Measurements from ENCODE around the gene DNAJB7. TPM values are rescaled to one million over a fixed set of nuclear protein-coding genes. Genes with fewer than 3 reads are reported as not detected.
"Not testable (repeated sequence)": the region's sequence is repeated elsewhere in the genome, so short reads cannot be mapped to it uniquely, and the experiment has no call there.

The DNAJB7 gene
- total RNA-seq, 1 donor: not detected

GRCh38 chr22:40826984-40827741, 34.8 kb downstream of the DNAJB7 start:
- Histone ChIP-seq H3K36me3 (ENCODE audit: insufficient read depth, low read length) (peaks cover 60% of the 10 kb centered on the region), H3K9me3 (ENCODE audit: low read depth, low read length) (no peaks in the 10 kb centered on the region)

GRCh38 chr22:40826292-40826691, 35.6 kb downstream of the DNAJB7 start:
- peaks cover 53% of the 10 kb centered on the region for H3K36me3 ChIP-seq (ENCODE audit: insufficient read depth, low read length)
- not testable (repeated sequence) for H4K20me1 ChIP-seq (ENCODE audit: insufficient read depth, low read length); H3K27me3 ChIP-seq (ENCODE audit: insufficient read depth, low read length); H3K9me3 ChIP-seq (ENCODE audit: low read depth, low read length); H3K4me3 ChIP-seq (ENCODE audit: insufficient read depth, low read length); H2AFZ ChIP-seq (ENCODE audit: low read length); H3K4me1 ChIP-seq (ENCODE audit: insufficient read depth, low read length); H3K27ac ChIP-seq (ENCODE audit: low read depth, low read length); H3K4me2 ChIP-seq (ENCODE audit: insufficient read depth, low read length); DNase-seq (ENCODE audit: insufficient read length, low spot score, missing footprints); H3K79me2 ChIP-seq (ENCODE audit: insufficient read depth, low read length)

More at GRCh38 chr22:40826984-40827741, 34.8 kb downstream of the DNAJB7 start:
- no peak for DNase-seq (ENCODE audit: insufficient read length, low spot score, missing footprints)
- Histone ChIP-seq H3K27ac (ENCODE audit: low read depth, low read length) (no peak overlapping the region), H2AFZ (ENCODE audit: low read length) (no peak overlapping the region), H3K4me1 (ENCODE audit: insufficient read depth, low read length) (no peaks in the 10 kb centered on the region), H3K4me3 (ENCODE audit: insufficient read depth, low read length) (no peak overlapping the region), H3K27me3 (ENCODE audit: insufficient read depth, low read length) (no peaks in the 10 kb centered on the region), H4K20me1 (ENCODE audit: insufficient read depth, low read length) (no peaks in the 10 kb centered on the region), H3K79me2 (ENCODE audit: insufficient read depth, low read length) (peaks cover 4% of the 10 kb centered on the region), H3K4me2 (ENCODE audit: insufficient read depth, low read length) (no peak overlapping the region)
- TF ChIP-seq CTCF (IDR thresholded peaks at IDR 0.05; ENCODE audit: extremely low read depth, low read depth, low read length): no peak

GRCh38 chr22:40823426-40823825, 38.5 kb downstream of the DNAJB7 start:
- Histone ChIP-seq H3K27me3 (ENCODE audit: insufficient read depth, low read length) (no peaks in the 10 kb centered on the region), H3K4me1 (ENCODE audit: insufficient read depth, low read length) (peaks cover 9% of the 10 kb centered on the region), H4K20me1 (ENCODE audit: insufficient read depth, low read length) (no peaks in the 10 kb centered on the region), H3K4me2 (ENCODE audit: insufficient read depth, low read length) (no peak overlapping the region), H2AFZ (ENCODE audit: low read length) (no peak overlapping the region), H3K36me3 (ENCODE audit: insufficient read depth, low read length) (peaks cover 25% of the 10 kb centered on the region), H3K4me3 (ENCODE audit: insufficient read depth, low read length) (no peak overlapping the region), H3K9me3 (ENCODE audit: low read depth, low read length) (no peaks in the 10 kb centered on the region), H3K27ac (ENCODE audit: low read depth, low read length) (no peak overlapping the region), H3K79me2 (ENCODE audit: insufficient read depth, low read length) (peaks cover 7% of the 10 kb centered on the region)
- peak; percentile 36 for DNase-seq (ENCODE audit: insufficient read length, low spot score, missing footprints)
- TF ChIP-seq CTCF (IDR thresholded peaks at IDR 0.05; ENCODE audit: extremely low read depth, low read depth, low read length): no peak

- Histone ChIP-seq H2AFZ (ENCODE audit: low read length) (peak overlapping the region; percentile 83), H3K4me1 (ENCODE audit: insufficient read depth, low read length) (peaks cover 19% of the 10 kb centered on the region), H3K79me2 (ENCODE audit: insufficient read depth, low read length) (peaks cover 41% of the 10 kb centered on the region), H3K4me2 (ENCODE audit: insufficient read depth, low read length) (peak overlapping the region; percentile 96), H3K9me3 (ENCODE audit: low read depth, low read length) (no peaks in the 10 kb centered on the region), H3K4me3 (ENCODE audit: insufficient read depth, low read length) (peak overlapping the region; percentile 100), H3K27ac (ENCODE audit: low read depth, low read length) (peak overlapping the region; percentile 68), H4K20me1 (ENCODE audit: insufficient read depth, low read length) (peaks cover 5% of the 10 kb centered on the region), H3K27me3 (ENCODE audit: insufficient read depth, low read length) (no peaks in the 10 kb centered on the region), H3K36me3 (ENCODE audit: insufficient read depth, low read length) (peaks cover 13% of the 10 kb centered on the region)
- DNase-seq (ENCODE audit: insufficient read length, low spot score, missing footprints): peak; percentile 61
- no peak for TF ChIP-seq CTCF (IDR thresholded peaks at IDR 0.05; ENCODE audit: extremely low read depth, low read depth, low read length)
Measured at GRCh38 chr22:40819599-40820140, 42.2 kb downstream of the DNAJB7 start.
